Measurements from ENCODE around the gene ADCY2.

The ADCY2 gene

DNA sequence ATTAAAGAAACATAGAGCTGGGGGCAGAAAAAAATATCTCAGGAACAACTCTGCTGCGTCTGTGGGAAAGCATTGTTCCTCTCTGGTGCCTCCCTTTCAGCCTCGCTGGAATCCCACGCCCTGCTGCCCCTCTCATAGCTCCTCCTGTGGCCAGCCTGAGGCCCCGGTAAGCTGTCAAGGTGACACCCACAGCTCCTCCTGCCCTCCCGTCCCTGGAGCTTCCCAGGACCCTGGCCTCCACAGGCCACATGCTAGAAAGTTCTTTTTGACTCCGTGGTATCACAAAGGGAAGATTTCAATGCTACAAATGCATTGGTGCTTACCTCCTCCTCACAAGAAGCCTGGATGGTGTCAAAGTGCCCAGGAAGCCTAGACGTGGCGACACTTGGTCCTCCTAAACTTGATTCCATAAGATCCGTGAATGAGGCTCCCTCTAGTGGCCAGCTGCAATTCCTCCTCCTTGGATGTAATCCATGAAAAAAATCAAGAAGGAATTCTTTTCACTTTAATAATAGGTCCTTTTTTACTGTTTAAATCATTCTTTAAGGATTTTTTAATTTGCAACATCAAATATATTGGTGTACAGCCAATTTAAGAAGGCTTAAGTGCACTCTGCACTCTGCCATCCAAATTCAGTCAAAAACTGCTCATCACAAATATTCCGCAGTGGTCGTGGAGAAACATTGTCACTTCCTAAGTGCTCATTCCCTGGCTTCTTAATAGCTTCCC lies 350.1 kb downstream of the ADCY2 start:
- no peaks in the 10 kb centered on the region for H3K4me1 Mint-ChIP-seq
- peak; percentile 55 for DNase-seq
- ATAC-seq: no peak
- no peaks in the 10 kb centered on the region for H3K9me3 Mint-ChIP-seq
- H3K4me3 Mint-ChIP-seq: no peak overlapping the region
- H3K27ac Mint-ChIP-seq: no peak overlapping the region
- no peaks in the 10 kb centered on the region for H3K36me3 Mint-ChIP-seq (ENCODE audit: low read depth)
- H3K27me3 Mint-ChIP-seq: peaks cover 10% of the 10 kb centered on the region

- no peak overlapping the region for H3K4me3 Mint-ChIP-seq
- no peaks in the 10 kb centered on the region for H3K36me3 Mint-ChIP-seq (ENCODE audit: low read depth)
- no peak for ATAC-seq
- H3K4me1 Mint-ChIP-seq: no peaks in the 10 kb centered on the region
- DNase-seq: no peak
- no peaks in the 10 kb centered on the region for H3K9me3 Mint-ChIP-seq
- H3K27me3 Mint-ChIP-seq: peaks cover 15% of the 10 kb centered on the region
- H3K27ac Mint-ChIP-seq: no peak overlapping the region
Observed at GRCh38 chr5:7747728-7748127, 351.8 kb downstream of the ADCY2 start.

DNA sequence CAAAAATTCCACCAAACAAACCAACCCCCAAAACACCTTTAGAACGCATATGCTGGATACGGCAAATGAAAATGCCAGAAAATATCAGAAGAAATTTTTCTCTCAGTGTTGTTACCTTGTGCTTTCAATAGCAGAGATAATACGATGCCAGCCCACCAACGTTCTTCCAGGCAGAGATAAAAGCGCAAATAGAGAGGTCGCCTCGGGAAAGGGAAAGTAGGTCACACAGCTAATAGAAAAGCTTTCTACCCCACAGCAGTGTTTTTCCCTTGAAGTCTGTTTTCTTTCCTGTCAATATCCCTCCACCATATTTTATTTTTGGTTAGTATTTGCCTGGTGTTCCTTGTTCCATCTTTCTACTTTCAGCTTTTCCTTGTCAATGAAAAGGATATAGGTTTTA lies 353.7 kb downstream of the ADCY2 start:
- Mint-ChIP-seq H3K4me1 (no peaks in the 10 kb centered on the region), H3K4me3 (no peak overlapping the region), H3K9me3 (no peaks in the 10 kb centered on the region), H3K27me3 (peaks cover 23% of the 10 kb centered on the region), H3K36me3 (ENCODE audit: low read depth) (no peaks in the 10 kb centered on the region), H3K27ac (no peak overlapping the region)
- ATAC-seq (no peak), DNase-seq (no peak)

DNA sequence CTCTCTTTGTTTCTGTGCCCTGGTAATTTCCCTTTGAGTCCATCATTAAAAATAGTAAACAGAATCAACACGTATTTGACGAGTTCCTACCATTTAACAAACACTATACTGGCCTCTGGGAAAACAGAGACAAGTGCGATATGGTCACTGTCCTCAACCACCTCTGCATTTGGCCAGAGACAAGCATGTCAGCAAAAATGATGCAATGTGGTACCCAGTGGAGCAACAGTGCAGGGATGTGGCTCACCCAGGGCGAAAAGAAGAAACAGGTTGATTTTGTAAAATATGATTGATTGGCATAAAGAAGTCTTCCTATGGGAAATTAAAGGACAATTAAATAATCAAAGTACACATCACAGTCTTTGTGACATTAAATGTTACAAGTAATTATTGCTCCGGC lies 355.9 kb downstream of the ADCY2 start:
- H3K36me3 Mint-ChIP-seq (ENCODE audit: low read depth): no peaks in the 10 kb centered on the region
- ATAC-seq (no peak), DNase-seq (no peak)
- no peak overlapping the region for H3K27ac Mint-ChIP-seq
- H3K27me3 Mint-ChIP-seq: peaks cover 21% of the 10 kb centered on the region
- no peaks in the 10 kb centered on the region for H3K9me3 Mint-ChIP-seq
- H3K4me3 Mint-ChIP-seq: no peak overlapping the region
- H3K4me1 Mint-ChIP-seq: no peaks in the 10 kb centered on the region

- ATAC-seq (no peak), DNase-seq (no peak)
- no peak overlapping the region for H3K27ac Mint-ChIP-seq
- no peaks in the 10 kb centered on the region for H3K9me3 Mint-ChIP-seq
- no peaks in the 10 kb centered on the region for H3K36me3 Mint-ChIP-seq (ENCODE audit: low read depth)
- no peak overlapping the region for H3K4me3 Mint-ChIP-seq
- peaks cover 14% of the 10 kb centered on the region for H3K27me3 Mint-ChIP-seq
- no peaks in the 10 kb centered on the region for H3K4me1 Mint-ChIP-seq
Observed at GRCh38 chr5:7753181-7753580, 357.2 kb downstream of the ADCY2 start.

DNA sequence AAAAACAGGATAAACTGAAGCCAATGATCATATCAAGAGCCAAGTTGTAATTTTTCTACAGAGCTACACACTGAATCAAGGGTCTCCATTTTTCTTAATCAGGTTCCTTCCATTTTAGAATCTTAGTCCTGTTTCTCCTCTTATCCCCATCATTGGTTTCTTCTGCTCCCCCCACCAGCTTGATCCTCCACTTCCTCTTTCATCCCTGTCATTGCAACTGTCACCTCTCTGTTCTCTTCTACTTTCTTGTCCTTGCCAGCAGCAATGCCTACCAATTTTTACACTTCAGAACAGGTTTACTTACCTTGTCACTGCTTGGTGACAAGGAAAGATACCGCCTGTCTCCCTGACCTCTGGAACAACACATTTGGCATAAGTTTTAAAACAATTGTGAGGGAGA lies 357.7 kb downstream of the ADCY2 start:
- DNase-seq (no peak), ATAC-seq (no peak)
- Mint-ChIP-seq H3K27ac (no peak overlapping the region), H3K36me3 (ENCODE audit: low read depth) (no peaks in the 10 kb centered on the region), H3K4me3 (no peak overlapping the region), H3K9me3 (no peaks in the 10 kb centered on the region), H3K4me1 (no peaks in the 10 kb centered on the region), H3K27me3 (peaks cover 14% of the 10 kb centered on the region)

GRCh38 chr5:7754490-7754889 lies 358.6 kb downstream of the ADCY2 start:
- H3K27me3 Mint-ChIP-seq: peaks cover 14% of the 10 kb centered on the region
- no peak for ATAC-seq
- no peak for DNase-seq
- H3K4me1 Mint-ChIP-seq: no peaks in the 10 kb centered on the region
- H3K27ac Mint-ChIP-seq: no peak overlapping the region
- H3K4me3 Mint-ChIP-seq: no peak overlapping the region
- no peaks in the 10 kb centered on the region for H3K36me3 Mint-ChIP-seq (ENCODE audit: low read depth)
- no peaks in the 10 kb centered on the region for H3K9me3 Mint-ChIP-seq

GRCh38 chr5:7754997-7755596 lies 359.2 kb downstream of the ADCY2 start:
- no peaks in the 10 kb centered on the region for H3K4me1 Mint-ChIP-seq
- no peak overlapping the region for H3K4me3 Mint-ChIP-seq
- ATAC-seq (peak; percentile 49), DNase-seq (peak; percentile 44)
- H3K36me3 Mint-ChIP-seq (ENCODE audit: low read depth): no peaks in the 10 kb centered on the region
- peaks cover 14% of the 10 kb centered on the region for H3K27me3 Mint-ChIP-seq
- no peak overlapping the region for H3K27ac Mint-ChIP-seq
- H3K9me3 Mint-ChIP-seq: no peaks in the 10 kb centered on the region

- DNase-seq (no peak), ATAC-seq (no peak)
- Mint-ChIP-seq H3K27me3 (peaks cover 14% of the 10 kb centered on the region), H3K36me3 (ENCODE audit: low read depth) (no peaks in the 10 kb centered on the region), H3K9me3 (no peaks in the 10 kb centered on the region), H3K27ac (no peak overlapping the region), H3K4me3 (no peak overlapping the region), H3K4me1 (no peaks in the 10 kb centered on the region)
Observed at GRCh38 chr5:7755958-7756357, 360.0 kb downstream of the ADCY2 start.

GRCh38 chr5:7756453-7756852 lies 360.5 kb downstream of the ADCY2 start:
- H3K27me3 Mint-ChIP-seq: peaks cover 14% of the 10 kb centered on the region

DNA sequence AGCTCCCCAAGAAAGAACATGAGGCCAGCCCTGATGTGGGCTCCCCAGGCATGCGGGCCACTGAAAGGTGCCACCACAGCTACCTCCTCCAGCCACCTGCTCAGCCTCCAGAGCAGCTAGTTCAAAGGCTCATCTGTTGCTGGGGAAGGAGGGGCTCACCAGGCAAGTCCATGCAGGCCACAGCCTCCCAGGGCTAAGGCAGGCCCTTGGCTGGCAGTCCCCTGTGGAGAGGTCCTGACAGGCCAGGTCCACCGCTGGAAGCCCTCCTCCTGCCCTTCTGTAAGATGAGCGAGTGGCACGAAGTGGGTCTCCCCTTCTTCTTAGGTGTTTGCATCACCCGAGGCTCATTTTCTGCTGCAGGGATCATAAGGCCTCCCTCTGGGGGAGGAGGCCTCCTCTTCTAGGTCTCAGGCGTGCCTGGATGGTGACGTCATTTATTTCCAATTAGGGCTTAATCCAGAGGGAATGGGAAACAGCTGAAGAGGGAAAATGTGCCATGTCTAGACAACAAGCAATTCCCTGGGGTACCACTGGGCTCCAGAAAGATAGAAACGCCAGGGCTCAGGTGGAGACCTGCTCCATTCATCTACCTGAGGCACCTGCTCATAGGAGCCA lies 363.4 kb downstream of the ADCY2 start:
- Mint-ChIP-seq H3K27ac (no peak overlapping the region), H3K27me3 (peaks cover 2% of the 10 kb centered on the region), H3K4me3 (no peak overlapping the region), H3K4me1 (no peaks in the 10 kb centered on the region), H3K36me3 (ENCODE audit: low read depth) (no peaks in the 10 kb centered on the region), H3K9me3 (no peaks in the 10 kb centered on the region)
- ATAC-seq (no peak), DNase-seq (no peak)

More at GRCh38 chr5:7756453-7756852, 360.5 kb downstream of the ADCY2 start:
- Mint-ChIP-seq H3K4me3 (no peak overlapping the region), H3K27ac (no peak overlapping the region), H3K9me3 (no peaks in the 10 kb centered on the region), H3K36me3 (ENCODE audit: low read depth) (no peaks in the 10 kb centered on the region), H3K4me1 (no peaks in the 10 kb centered on the region)
- ATAC-seq (no peak), DNase-seq (no peak)

- Mint-ChIP-seq H3K9me3 (no peaks in the 10 kb centered on the region), H3K4me3 (no peak overlapping the region), H3K27ac (no peak overlapping the region), H3K36me3 (ENCODE audit: low read depth) (no peaks in the 10 kb centered on the region), H3K27me3 (peaks cover 2% of the 10 kb centered on the region), H3K4me1 (no peaks in the 10 kb centered on the region)
- no peak for ATAC-seq
- no peak for DNase-seq
Observed at GRCh38 chr5:7759951-7760580, 364.1 kb downstream of the ADCY2 start.

DNA sequence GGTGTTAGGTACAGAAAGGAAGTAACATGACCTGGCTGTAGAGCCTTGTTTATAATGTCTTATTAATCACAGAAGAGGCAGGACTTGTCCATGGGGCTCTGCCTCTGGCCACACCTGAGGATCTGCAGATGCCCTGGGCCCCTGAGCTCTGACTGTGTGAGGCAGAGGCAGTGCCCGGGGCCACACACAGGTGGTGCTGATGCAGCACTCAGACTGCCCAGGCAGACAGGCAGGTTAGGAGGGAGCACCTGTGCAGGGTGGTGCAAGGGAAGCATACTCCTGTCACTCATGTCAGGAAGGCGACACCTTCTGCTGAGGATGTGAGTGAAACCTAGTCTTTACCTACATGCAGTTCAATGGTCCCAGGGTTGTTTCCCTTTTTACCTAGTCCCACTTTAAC lies 366.3 kb downstream of the ADCY2 start:
- Mint-ChIP-seq H3K4me1 (no peaks in the 10 kb centered on the region), H3K4me3 (no peak overlapping the region), H3K36me3 (ENCODE audit: low read depth) (no peaks in the 10 kb centered on the region), H3K27me3 (peaks cover 13% of the 10 kb centered on the region), H3K9me3 (no peaks in the 10 kb centered on the region), H3K27ac (no peak overlapping the region)
- ATAC-seq: no peak
- no peak for DNase-seq

- Mint-ChIP-seq H3K4me1 (no peaks in the 10 kb centered on the region), H3K36me3 (ENCODE audit: low read depth) (no peaks in the 10 kb centered on the region), H3K4me3 (no peak overlapping the region), H3K27ac (no peak overlapping the region), H3K27me3 (peaks cover 14% of the 10 kb centered on the region), H3K9me3 (no peaks in the 10 kb centered on the region)
- ATAC-seq (no peak), DNase-seq (no peak)
Observed at GRCh38 chr5:7763621-7764072, 367.7 kb downstream of the ADCY2 start.

DNA sequence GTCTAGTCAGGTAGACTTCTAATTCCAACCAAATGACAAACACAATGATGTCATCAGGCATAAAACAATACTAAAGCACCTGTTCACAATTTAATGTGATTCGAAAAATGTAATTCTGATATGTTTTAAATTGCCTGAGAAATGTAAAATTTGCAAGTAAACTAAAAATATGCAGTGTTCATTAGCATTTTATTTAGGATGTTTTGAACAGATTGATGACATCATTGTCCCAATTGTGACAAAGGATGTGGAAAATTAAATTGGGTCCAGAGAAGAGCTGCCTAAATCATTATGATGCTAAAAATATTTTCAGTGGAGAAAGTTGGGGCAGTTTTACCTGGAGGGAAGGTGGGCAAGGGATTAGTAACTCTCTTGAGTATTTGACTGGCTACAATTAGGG lies 368.5 kb downstream of the ADCY2 start:
- no peaks in the 10 kb centered on the region for H3K4me1 Mint-ChIP-seq
- no peaks in the 10 kb centered on the region for H3K36me3 Mint-ChIP-seq (ENCODE audit: low read depth)
- peaks cover 14% of the 10 kb centered on the region for H3K27me3 Mint-ChIP-seq
- no peaks in the 10 kb centered on the region for H3K9me3 Mint-ChIP-seq
- no peak overlapping the region for H3K27ac Mint-ChIP-seq
- DNase-seq (no peak), ATAC-seq (no peak)
- no peak overlapping the region for H3K4me3 Mint-ChIP-seq
